Measurements from ENCODE around the gene KLF1.
"Not testable (repeated sequence)": the region's sequence is repeated elsewhere in the genome, so short reads cannot be mapped to it uniquely, and the experiment has no call there.

- not testable (repeated sequence) for TF ChIP-seq CTCF (conservative IDR thresholded peaks at IDR 0.05 in 1 of 2, IDR thresholded peaks at IDR 0.05 in 1 of 2; ENCODE audit: low read depth in 1 of 2, low read length in 2 of 2); EZH2 (IDR thresholded peaks at IDR 0.05; ENCODE audit: low read length, missing control alignments)
Measured at GRCh38 chr19:12915860-12916259, 28.9 kb upstream of the KLF1 start.
